Muscle layer of colon (tissue), 2 donors: ENCODE results near the gene CCDC88B.
A peak's percentile ranks its signal among the peaks of the same experiment; 100 is the strongest.

ENCODE experiments used
- H3K27ac ChIP-seq: one replicate; pipeline ENCODE4 v1.7.0; 2013; ENCODE audit warnings: low read depth, mild to moderate bottlenecking, low read length, moderate library complexity
- H3K27me3 ChIP-seq, 2 donors: one replicate each; pipeline ENCODE4 v1.7.0; 2013; ENCODE audit warnings: low read length in 2 of 2, mild to moderate bottlenecking in 2 of 2; ENCODE audit not compliant: insufficient read depth in 2 of 2, control insufficient read depth in 1 of 2
- H3K36me3 ChIP-seq: one replicate; pipeline ENCODE4 v1.7.0; 2013; ENCODE audit warnings: mild to moderate bottlenecking, low read length; ENCODE audit not compliant: insufficient read depth
- H3K4me1 ChIP-seq: one replicate; pipeline ENCODE4 v1.7.0; 2013; ENCODE audit warnings: mild to moderate bottlenecking, low read length; ENCODE audit not compliant: insufficient read depth
- H3K4me3 ChIP-seq, 2 donors: one replicate each; pipeline ENCODE4 v1.7.0; 2013; ENCODE audit warnings: low read length in 2 of 2, low read depth in 1 of 2, mild to moderate bottlenecking in 1 of 2, moderate library complexity in 1 of 2
- H3K9ac ChIP-seq: one replicate; pipeline ENCODE4 v1.7.0; 2013; ENCODE audit warnings: low read length
- H3K9me3 ChIP-seq: one replicate; pipeline ENCODE4 v1.7.0; 2013; ENCODE audit warnings: mild to moderate bottlenecking, low read length
- donor health status: abdominal sarcoma.
- donor health status: Adenocarcinoma of cecum.

Gene CCDC88B, protein sequence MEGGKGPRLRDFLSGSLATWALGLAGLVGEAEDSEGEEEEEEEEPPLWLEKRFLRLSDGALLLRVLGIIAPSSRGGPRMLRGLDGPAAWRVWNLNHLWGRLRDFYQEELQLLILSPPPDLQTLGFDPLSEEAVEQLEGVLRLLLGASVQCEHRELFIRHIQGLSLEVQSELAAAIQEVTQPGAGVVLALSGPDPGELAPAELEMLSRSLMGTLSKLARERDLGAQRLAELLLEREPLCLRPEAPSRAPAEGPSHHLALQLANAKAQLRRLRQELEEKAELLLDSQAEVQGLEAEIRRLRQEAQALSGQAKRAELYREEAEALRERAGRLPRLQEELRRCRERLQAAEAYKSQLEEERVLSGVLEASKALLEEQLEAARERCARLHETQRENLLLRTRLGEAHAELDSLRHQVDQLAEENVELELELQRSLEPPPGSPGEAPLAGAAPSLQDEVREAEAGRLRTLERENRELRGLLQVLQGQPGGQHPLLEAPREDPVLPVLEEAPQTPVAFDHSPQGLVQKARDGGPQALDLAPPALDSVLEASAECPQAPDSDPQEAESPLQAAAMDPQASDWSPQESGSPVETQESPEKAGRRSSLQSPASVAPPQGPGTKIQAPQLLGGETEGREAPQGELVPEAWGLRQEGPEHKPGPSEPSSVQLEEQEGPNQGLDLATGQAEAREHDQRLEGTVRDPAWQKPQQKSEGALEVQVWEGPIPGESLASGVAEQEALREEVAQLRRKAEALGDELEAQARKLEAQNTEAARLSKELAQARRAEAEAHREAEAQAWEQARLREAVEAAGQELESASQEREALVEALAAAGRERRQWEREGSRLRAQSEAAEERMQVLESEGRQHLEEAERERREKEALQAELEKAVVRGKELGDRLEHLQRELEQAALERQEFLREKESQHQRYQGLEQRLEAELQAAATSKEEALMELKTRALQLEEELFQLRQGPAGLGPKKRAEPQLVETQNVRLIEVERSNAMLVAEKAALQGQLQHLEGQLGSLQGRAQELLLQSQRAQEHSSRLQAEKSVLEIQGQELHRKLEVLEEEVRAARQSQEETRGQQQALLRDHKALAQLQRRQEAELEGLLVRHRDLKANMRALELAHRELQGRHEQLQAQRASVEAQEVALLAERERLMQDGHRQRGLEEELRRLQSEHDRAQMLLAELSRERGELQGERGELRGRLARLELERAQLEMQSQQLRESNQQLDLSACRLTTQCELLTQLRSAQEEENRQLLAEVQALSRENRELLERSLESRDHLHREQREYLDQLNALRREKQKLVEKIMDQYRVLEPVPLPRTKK (N-terminal part only)

DNA sequence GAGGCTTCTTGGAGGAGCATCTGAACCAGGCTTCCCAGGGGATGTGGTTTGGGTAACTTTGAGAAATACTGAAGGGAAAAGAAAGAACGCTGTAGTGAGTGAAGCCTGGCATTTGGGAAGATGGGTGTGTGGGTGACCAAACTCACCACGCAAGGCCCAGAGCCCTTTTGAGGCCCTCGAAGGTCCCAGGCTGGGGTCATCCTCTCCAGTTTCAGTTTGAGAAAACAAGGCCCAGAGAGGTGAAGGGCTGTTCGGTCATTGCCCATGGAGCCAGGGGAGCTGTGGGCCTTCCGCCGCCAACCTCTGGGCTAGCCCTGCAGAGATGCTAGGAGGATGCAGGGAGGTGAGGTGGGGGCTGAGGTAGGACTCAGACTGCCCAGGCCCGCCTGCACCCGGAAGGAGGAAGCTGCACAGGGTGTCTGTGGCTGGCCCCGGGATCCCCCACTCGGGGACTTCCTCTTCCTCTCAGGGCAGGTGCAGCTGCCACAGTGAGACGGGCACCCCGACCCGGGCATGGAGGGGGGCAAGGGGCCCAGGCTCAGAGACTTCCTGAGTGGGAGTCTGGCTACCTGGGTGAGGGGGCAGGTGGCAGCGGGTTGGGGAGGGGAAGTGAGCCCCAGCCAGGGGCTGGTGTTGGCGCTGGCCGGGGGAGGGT lies at the start of gene CCDC88B:
TSS of gene CCDC88B (plus strand) at position 451 of the 655 bp plus-strand sequence. CDS start at position 514, 63 bp downstream.
- Histone ChIP-seq H3K4me3 (no peak within 1 kb of the TSS), H3K9me3 (no peaks in the 10 kb centered on the region), H3K36me3 (no peaks in the 10 kb centered on the region), H3K9ac (no peak within 1 kb of the TSS), H3K4me1 (peaks cover 12% of the 10 kb centered on the region), H3K27ac (no peak within 1 kb of the TSS), H3K27me3 (no peaks in the 10 kb centered on the region)

DNA sequence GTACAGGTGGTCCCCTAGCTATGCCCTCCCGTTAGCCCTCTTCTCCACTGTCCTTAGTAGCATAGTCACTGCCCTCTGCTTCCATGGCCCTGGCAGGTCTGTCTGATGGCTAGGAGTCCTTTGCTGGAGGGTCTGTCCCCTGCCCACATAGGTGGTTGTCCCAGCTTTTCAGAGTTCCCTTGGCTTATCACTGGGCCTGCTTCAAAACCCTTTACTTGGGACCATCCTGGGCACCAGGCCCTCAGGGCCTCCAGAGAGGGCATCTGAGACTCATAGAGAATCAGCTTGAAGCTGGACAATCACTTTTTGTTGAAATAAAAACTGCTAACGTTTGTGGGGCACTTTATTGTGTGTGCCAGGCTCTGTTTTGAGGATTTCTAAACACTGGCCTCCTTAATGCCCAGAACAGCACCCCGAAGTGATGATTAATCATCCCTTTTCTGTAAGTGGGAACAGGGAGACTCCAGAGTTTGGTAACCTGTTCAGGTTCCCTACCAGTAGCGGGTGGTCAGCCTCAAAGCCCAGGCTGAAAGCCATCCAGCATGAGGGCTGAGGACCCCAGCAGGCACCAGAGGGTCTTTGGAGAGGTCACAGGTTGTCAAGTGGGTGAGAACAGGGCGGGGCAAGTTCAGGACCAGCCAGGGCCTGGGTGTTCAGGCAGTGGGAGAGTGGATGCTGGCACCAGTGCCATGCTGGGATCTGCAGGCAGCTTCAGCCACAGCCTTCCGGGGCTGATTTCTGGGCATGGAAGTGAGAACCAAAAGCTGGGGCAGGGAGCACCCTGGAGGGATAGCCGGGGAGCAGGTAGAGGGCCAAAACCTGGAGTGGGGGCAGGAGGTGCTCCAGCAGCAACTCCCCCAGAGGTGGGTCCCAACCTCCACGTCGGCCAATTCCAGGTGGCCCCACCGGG lies 49.4 kb upstream of the CCDC88B start:
- no peak overlapping the region for H3K27ac ChIP-seq
- H3K36me3 ChIP-seq, result no peaks in the 10 kb centered on the region
- peaks cover 32 to 56% of the 10 kb centered on the region in 2 donors for H3K27me3 ChIP-seq
- H3K9ac ChIP-seq, result no peak overlapping the region
- H3K4me3 ChIP-seq, result no peak overlapping the region
- H3K9me3 ChIP-seq, result no peaks in the 10 kb centered on the region
- H3K4me1 ChIP-seq, result peaks cover 6% of the 10 kb centered on the region

DNA sequence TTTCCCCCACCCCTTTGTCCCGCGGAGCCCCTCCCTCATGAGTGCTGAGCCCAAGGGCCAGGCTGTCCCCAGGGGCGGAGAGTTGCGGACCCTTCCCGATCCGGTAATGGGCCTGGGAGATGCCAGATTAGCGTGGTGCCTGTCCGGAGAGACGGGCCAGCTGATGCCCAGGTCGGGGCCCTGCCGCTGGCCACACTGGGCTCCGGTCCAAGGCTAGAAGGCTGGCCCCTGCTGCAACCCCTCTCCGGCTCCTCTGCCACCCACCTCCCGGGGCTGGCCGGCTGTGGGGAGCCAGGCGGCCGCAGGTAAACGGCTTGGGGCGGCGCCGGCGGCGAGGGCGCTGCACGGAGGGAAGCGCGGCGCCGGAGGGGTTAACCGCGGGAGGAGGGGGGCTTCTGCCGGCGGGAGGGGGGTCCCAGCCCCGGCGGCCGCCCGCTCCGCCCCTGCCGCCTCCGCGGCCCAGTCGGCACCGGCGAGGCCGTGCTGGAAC lies 48.7 kb upstream of the CCDC88B start, which contains the start of gene KCNK4:
TSS of gene KCNK4 (plus strand) at position 41 of the 490 bp plus-strand sequence. CDS start 1,717 bp downstream, outside the sequence.
- H3K36me3 ChIP-seq, result no peaks in the 10 kb centered on the region
- no peaks in the 10 kb centered on the region for H3K9me3 ChIP-seq
- H3K4me1 ChIP-seq, result peaks cover 1% of the 10 kb centered on the region
- H3K4me3 ChIP-seq, result peak within 1 kb of the TSS in 1 of 2 donors; percentile 42
- H3K27ac ChIP-seq, result no peak within 1 kb of the TSS
- peaks cover 39 to 63% of the 10 kb centered on the region in 2 donors for H3K27me3 ChIP-seq
- H3K9ac ChIP-seq, result no peak within 1 kb of the TSS

DNA sequence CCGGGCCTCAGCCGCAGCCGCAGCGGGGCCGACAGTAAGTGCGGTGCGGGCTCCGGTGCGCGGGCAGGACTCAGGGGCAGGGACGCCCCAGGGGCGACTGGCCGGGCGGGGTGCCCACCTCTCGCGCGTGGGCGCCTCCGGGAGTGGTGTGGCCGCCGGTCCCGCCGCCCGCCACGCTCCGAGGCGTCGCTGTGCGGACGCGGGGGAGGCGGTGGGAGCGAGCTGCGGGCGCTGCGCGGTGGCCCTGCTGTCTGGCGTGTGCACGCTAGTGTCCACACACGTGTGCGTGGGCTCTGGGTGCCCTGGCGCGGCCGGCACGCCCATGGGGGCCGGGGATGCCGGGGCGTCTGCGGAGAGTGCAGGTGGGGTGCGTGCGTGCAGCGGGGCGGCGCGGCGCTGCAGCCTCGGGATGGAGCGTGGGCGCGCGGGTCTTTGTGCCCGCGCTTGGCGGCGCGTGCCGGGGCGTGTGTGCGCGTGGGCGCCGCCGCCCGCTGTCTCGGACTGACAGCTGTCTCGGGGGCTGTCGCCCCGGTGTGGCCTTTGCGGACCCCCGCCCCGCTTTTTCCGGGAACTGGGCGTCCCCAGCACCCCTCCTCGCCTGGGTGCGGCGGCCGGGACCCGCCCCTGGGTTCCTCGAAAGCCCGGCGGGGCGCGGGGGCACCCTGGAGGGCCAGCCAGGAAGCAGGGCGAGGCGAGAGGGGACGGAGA lies 48.1 kb upstream of the CCDC88B start:
- H3K36me3 ChIP-seq, result no peaks in the 10 kb centered on the region
- H3K27me3 ChIP-seq, result peaks cover 44 to 69% of the 10 kb centered on the region in 2 donors
- H3K4me3 ChIP-seq, result peak overlapping the region in 1 of 2 donors; percentile 42
- no peaks in the 10 kb centered on the region for H3K4me1 ChIP-seq
- H3K9ac ChIP-seq, result no peak overlapping the region
- no peaks in the 10 kb centered on the region for H3K9me3 ChIP-seq
- no peak overlapping the region for H3K27ac ChIP-seq

DNA sequence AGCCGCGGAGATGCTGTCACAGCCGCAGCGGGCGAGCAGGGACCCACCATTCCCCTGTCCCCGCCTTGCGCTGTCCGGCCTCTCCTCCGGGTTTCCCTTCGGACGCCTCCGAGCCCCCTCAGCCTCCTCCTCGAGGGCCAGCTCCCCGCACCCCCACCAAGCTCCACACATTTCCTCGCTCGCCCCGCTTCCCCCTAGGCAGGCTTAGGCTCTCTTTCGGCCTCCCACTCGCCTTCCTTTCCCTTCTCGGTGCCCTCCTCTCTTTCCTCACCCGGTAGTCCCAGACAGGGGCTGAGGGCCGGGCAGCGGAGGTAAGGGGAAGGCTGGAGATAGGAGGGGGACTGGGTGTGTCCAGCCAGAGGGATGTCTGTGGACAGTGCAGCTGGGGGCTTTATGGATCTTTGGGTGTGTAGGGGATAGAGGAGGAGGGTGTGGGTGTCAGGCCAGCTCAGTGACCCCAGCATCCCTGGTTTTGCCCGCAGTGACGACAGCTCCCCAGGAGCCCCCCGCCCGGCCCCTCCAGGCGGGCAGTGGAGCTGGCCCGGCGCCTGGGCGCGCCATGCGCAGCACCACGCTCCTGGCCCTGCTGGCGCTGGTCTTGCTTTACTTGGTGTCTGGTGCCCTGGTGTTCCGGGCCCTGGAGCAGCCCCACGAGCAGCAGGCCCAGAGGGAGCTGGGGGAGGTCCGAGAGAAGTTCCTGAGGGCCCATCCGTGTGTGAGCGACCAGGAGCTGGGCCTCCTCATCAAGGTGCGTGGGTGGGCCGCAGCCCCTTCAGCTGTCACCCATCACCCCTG lies 47.3 kb upstream of the CCDC88B start:
- no peaks in the 10 kb centered on the region for H3K36me3 ChIP-seq
- no peaks in the 10 kb centered on the region for H3K4me1 ChIP-seq
- peaks cover 52 to 77% of the 10 kb centered on the region in 2 donors for H3K27me3 ChIP-seq
- H3K4me3 ChIP-seq, result no peak overlapping the region
- H3K9me3 ChIP-seq, result no peaks in the 10 kb centered on the region
- no peak overlapping the region for H3K9ac ChIP-seq
- no peak overlapping the region for H3K27ac ChIP-seq

DNA sequence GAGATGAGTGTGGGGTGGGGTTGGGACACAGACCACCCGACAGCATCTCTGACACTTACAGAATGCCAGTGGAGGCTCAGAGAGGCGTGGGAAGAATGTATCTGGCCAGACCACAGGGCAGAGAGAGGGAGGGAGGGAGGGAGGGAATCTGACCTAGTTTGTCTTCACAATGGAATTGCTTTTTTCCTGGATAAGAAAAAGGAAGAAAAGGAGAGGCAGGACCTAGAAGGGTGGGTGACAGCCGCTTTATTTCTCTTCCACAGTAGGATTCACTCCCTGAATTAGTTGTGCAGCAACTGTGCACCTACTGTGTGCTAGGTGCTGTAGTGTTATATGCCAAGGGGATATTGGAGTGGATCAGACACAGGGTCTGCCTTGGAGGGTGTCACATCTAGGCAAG lies 45.2 kb upstream of the CCDC88B start:
- Histone ChIP-seq H3K9me3 (no peaks in the 10 kb centered on the region), H3K4me1 (peaks cover 2% of the 10 kb centered on the region), H3K27ac (no peak overlapping the region), H3K4me3 (no peak overlapping the region), H3K36me3 (no peaks in the 10 kb centered on the region), H3K27me3 (peaks cover 64 to 96% of the 10 kb centered on the region in 2 donors), H3K9ac (no peak overlapping the region)

DNA sequence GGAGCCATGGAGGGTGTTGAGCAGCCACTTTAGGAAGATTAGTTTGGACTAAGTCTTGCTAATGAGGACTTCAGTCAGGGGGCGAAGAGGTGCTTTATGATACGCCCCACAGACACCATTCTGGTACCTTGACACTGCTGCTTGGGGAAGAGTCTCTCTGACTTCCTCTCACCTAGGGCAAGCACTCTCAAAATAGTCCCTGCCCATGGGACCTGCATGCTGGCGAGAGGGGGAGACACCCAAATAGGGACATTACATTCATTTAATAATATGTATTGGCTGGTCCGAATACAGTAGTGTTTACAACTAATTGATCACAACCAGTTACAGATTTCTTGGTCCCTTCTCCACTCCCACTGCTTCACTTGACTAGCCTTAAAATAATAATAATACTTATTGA lies 44.2 kb upstream of the CCDC88B start:
- H3K4me1 ChIP-seq, result peaks cover 12% of the 10 kb centered on the region
- no peak overlapping the region for H3K9ac ChIP-seq
- peaks cover 66 to 96% of the 10 kb centered on the region in 2 donors for H3K27me3 ChIP-seq

DNA sequence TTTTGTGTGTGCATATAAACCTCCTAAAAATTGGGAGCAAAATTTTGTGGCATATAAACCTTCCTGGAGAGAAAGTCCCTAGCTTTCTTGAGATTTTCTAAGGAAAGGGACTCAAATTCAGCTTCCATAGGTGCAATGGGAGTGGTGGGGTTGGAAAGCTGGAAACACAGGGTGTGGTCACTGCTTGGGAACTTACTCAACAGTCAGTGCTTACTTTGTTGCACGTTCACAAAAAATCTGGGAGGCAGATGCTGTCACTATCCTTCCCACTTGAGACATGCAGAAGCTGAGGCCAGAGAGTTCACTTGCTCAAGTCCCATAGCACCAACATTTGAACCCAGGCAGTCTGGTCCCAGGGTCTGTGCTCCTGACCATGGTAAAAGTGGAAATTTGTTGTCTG lies 43.8 kb upstream of the CCDC88B start:
- H3K27me3 ChIP-seq, result peaks cover 64 to 93% of the 10 kb centered on the region in 2 donors
- H3K4me3 ChIP-seq, result no peak overlapping the region

More for the DNA sequence above, 44.2 kb upstream of the CCDC88B start:
- no peak overlapping the region for H3K27ac ChIP-seq
- no peak overlapping the region for H3K4me3 ChIP-seq
- H3K9me3 ChIP-seq, result no peaks in the 10 kb centered on the region
- no peaks in the 10 kb centered on the region for H3K36me3 ChIP-seq

More for the DNA sequence above, 43.8 kb upstream of the CCDC88B start:
- Histone ChIP-seq H3K9ac (no peak overlapping the region), H3K4me1 (peaks cover 16% of the 10 kb centered on the region), H3K36me3 (no peaks in the 10 kb centered on the region), H3K27ac (no peak overlapping the region), H3K9me3 (no peaks in the 10 kb centered on the region)
